ENCODE results near the gene LDB2.

The LDB2 gene

GRCh38 chr4:16665942-16666551, 232.4 kb downstream of the LDB2 start:
- Histone ChIP-seq H3K4me1 (ENCODE audit: control insufficient read depth, insufficient read depth, low read length) (no peaks in the 10 kb centered on the region), H3K4me3 (ENCODE audit: insufficient read depth, low read depth, low read length) (no peak overlapping the region), H3K36me3 (ENCODE audit: control insufficient read depth, insufficient read depth, low read length) (no peaks in the 10 kb centered on the region), H3K27me3 (ENCODE audit: control insufficient read depth, insufficient read depth, low read length, poor library complexity, severe bottlenecking) (no peaks in the 10 kb centered on the region), H3K27ac (ENCODE audit: insufficient read depth, low read depth, low read length, poor library complexity, severe bottlenecking) (no peak overlapping the region), H3K9me3 (ENCODE audit: control insufficient read depth, low read length) (no peaks in the 10 kb centered on the region)
- WGBS, 2 experiments = 92 to 94% methylated on average over 12 of the region's 12 CpGs

- no peak overlapping the region for H3K27ac ChIP-seq (ENCODE audit: insufficient read depth, low read depth, low read length, poor library complexity, severe bottlenecking)
- H3K4me3 ChIP-seq (ENCODE audit: insufficient read depth, low read depth, low read length) = no peak overlapping the region
Measured at GRCh38 chr4:16663732-16664131, 234.7 kb downstream of the LDB2 start.

GRCh38 chr4:16663307-16663706, 235.1 kb downstream of the LDB2 start:
- no peak overlapping the region for H3K4me3 ChIP-seq (ENCODE audit: insufficient read depth, low read depth, low read length)
- WGBS, 2 experiments = 93% methylated on average over 4 of the region's 4 CpGs
- no peaks in the 10 kb centered on the region for H3K36me3 ChIP-seq (ENCODE audit: control insufficient read depth, insufficient read depth, low read length)
- no peaks in the 10 kb centered on the region for H3K9me3 ChIP-seq (ENCODE audit: control insufficient read depth, low read length)
- no peak overlapping the region for H3K27ac ChIP-seq (ENCODE audit: insufficient read depth, low read depth, low read length, poor library complexity, severe bottlenecking)
- no peaks in the 10 kb centered on the region for H3K27me3 ChIP-seq (ENCODE audit: control insufficient read depth, insufficient read depth, low read length, poor library complexity, severe bottlenecking)
- no peaks in the 10 kb centered on the region for H3K4me1 ChIP-seq (ENCODE audit: control insufficient read depth, insufficient read depth, low read length)

More at GRCh38 chr4:16663732-16664131, 234.7 kb downstream of the LDB2 start:
- H3K36me3 ChIP-seq (ENCODE audit: control insufficient read depth, insufficient read depth, low read length) = no peaks in the 10 kb centered on the region
- no peaks in the 10 kb centered on the region for H3K9me3 ChIP-seq (ENCODE audit: control insufficient read depth, low read length)
- H3K27me3 ChIP-seq (ENCODE audit: control insufficient read depth, insufficient read depth, low read length, poor library complexity, severe bottlenecking) = no peaks in the 10 kb centered on the region
- no peaks in the 10 kb centered on the region for H3K4me1 ChIP-seq (ENCODE audit: control insufficient read depth, insufficient read depth, low read length)

GRCh38 chr4:16661813-16662212, 236.6 kb downstream of the LDB2 start:
- H3K4me1 ChIP-seq (ENCODE audit: control insufficient read depth, insufficient read depth, low read length) = no peaks in the 10 kb centered on the region
- H3K27me3 ChIP-seq (ENCODE audit: control insufficient read depth, insufficient read depth, low read length, poor library complexity, severe bottlenecking) = no peaks in the 10 kb centered on the region
- H3K36me3 ChIP-seq (ENCODE audit: control insufficient read depth, insufficient read depth, low read length) = no peaks in the 10 kb centered on the region
- H3K4me3 ChIP-seq (ENCODE audit: insufficient read depth, low read depth, low read length) = no peak overlapping the region
- no peaks in the 10 kb centered on the region for H3K9me3 ChIP-seq (ENCODE audit: control insufficient read depth, low read length)
- H3K27ac ChIP-seq (ENCODE audit: insufficient read depth, low read depth, low read length, poor library complexity, severe bottlenecking) = no peak overlapping the region
- WGBS, 2 experiments = 86 to 87% methylated on average over 2 of the region's 2 CpGs

GRCh38 chr4:16660656-16661055, 237.8 kb downstream of the LDB2 start:
- Histone ChIP-seq H3K27ac (ENCODE audit: insufficient read depth, low read depth, low read length, poor library complexity, severe bottlenecking) (no peak overlapping the region), H3K4me1 (ENCODE audit: control insufficient read depth, insufficient read depth, low read length) (no peaks in the 10 kb centered on the region), H3K4me3 (ENCODE audit: insufficient read depth, low read depth, low read length) (no peak overlapping the region), H3K9me3 (ENCODE audit: control insufficient read depth, low read length) (no peaks in the 10 kb centered on the region), H3K36me3 (ENCODE audit: control insufficient read depth, insufficient read depth, low read length) (no peaks in the 10 kb centered on the region), H3K27me3 (ENCODE audit: control insufficient read depth, insufficient read depth, low read length, poor library complexity, severe bottlenecking) (no peaks in the 10 kb centered on the region)
- WGBS, 2 experiments = 92 to 98% methylated on average over 2 of the region's 2 CpGs

GRCh38 chr4:16659694-16660093, 238.8 kb downstream of the LDB2 start:
- Histone ChIP-seq H3K27me3 (ENCODE audit: control insufficient read depth, insufficient read depth, low read length, poor library complexity, severe bottlenecking) (no peaks in the 10 kb centered on the region), H3K27ac (ENCODE audit: insufficient read depth, low read depth, low read length, poor library complexity, severe bottlenecking) (no peak overlapping the region), H3K36me3 (ENCODE audit: control insufficient read depth, insufficient read depth, low read length) (no peaks in the 10 kb centered on the region), H3K9me3 (ENCODE audit: control insufficient read depth, low read length) (no peaks in the 10 kb centered on the region), H3K4me1 (ENCODE audit: control insufficient read depth, insufficient read depth, low read length) (no peaks in the 10 kb centered on the region), H3K4me3 (ENCODE audit: insufficient read depth, low read depth, low read length) (no peak overlapping the region)
- 82 to 92% methylated on average over 2 to 3 of the region's 3 CpGs for WGBS, 2 experiments

- Histone ChIP-seq H3K9me3 (ENCODE audit: control insufficient read depth, low read length) (no peaks in the 10 kb centered on the region), H3K4me1 (ENCODE audit: control insufficient read depth, insufficient read depth, low read length) (no peaks in the 10 kb centered on the region), H3K4me3 (ENCODE audit: insufficient read depth, low read depth, low read length) (no peak overlapping the region), H3K27me3 (ENCODE audit: control insufficient read depth, insufficient read depth, low read length, poor library complexity, severe bottlenecking) (no peaks in the 10 kb centered on the region), H3K27ac (ENCODE audit: insufficient read depth, low read depth, low read length, poor library complexity, severe bottlenecking) (no peak overlapping the region), H3K36me3 (ENCODE audit: control insufficient read depth, insufficient read depth, low read length) (no peaks in the 10 kb centered on the region)
- 93 to 96% methylated on average over 5 of the region's 6 CpGs for WGBS, 2 experiments
Measured at GRCh38 chr4:16659079-16659478, 239.4 kb downstream of the LDB2 start.

GRCh38 chr4:16658183-16658582, 240.3 kb downstream of the LDB2 start:
- Histone ChIP-seq H3K27me3 (ENCODE audit: control insufficient read depth, insufficient read depth, low read length, poor library complexity, severe bottlenecking) (no peaks in the 10 kb centered on the region), H3K36me3 (ENCODE audit: control insufficient read depth, insufficient read depth, low read length) (no peaks in the 10 kb centered on the region), H3K4me1 (ENCODE audit: control insufficient read depth, insufficient read depth, low read length) (no peaks in the 10 kb centered on the region), H3K27ac (ENCODE audit: insufficient read depth, low read depth, low read length, poor library complexity, severe bottlenecking) (no peak overlapping the region), H3K9me3 (ENCODE audit: control insufficient read depth, low read length) (no peaks in the 10 kb centered on the region), H3K4me3 (ENCODE audit: insufficient read depth, low read depth, low read length) (no peak overlapping the region)
- WGBS, 2 experiments = 93 to 98% methylated on average over 2 of the region's 2 CpGs

GRCh38 chr4:16655111-16655510, 243.3 kb downstream of the LDB2 start:
- no peaks in the 10 kb centered on the region for H3K27me3 ChIP-seq (ENCODE audit: control insufficient read depth, insufficient read depth, low read length, poor library complexity, severe bottlenecking)
- H3K4me3 ChIP-seq (ENCODE audit: insufficient read depth, low read depth, low read length) = no peak overlapping the region
- H3K27ac ChIP-seq (ENCODE audit: insufficient read depth, low read depth, low read length, poor library complexity, severe bottlenecking) = no peak overlapping the region
- H3K36me3 ChIP-seq (ENCODE audit: control insufficient read depth, insufficient read depth, low read length) = no peaks in the 10 kb centered on the region
- H3K9me3 ChIP-seq (ENCODE audit: control insufficient read depth, low read length) = no peaks in the 10 kb centered on the region
- WGBS, 2 experiments = 92 to 94% methylated on average over 2 of the region's 3 CpGs
- H3K4me1 ChIP-seq (ENCODE audit: control insufficient read depth, insufficient read depth, low read length) = no peaks in the 10 kb centered on the region

- Histone ChIP-seq H3K27ac (ENCODE audit: insufficient read depth, low read depth, low read length, poor library complexity, severe bottlenecking) (no peak overlapping the region), H3K9me3 (ENCODE audit: control insufficient read depth, low read length) (no peaks in the 10 kb centered on the region), H3K4me3 (ENCODE audit: insufficient read depth, low read depth, low read length) (no peak overlapping the region), H3K4me1 (ENCODE audit: control insufficient read depth, insufficient read depth, low read length) (no peaks in the 10 kb centered on the region), H3K36me3 (ENCODE audit: control insufficient read depth, insufficient read depth, low read length) (no peaks in the 10 kb centered on the region), H3K27me3 (ENCODE audit: control insufficient read depth, insufficient read depth, low read length, poor library complexity, severe bottlenecking) (no peaks in the 10 kb centered on the region)
- whole genome bisulfite sequencing, 2 experiments = 93 to 96% methylated on average over 8 of the region's 8 CpGs
Measured at GRCh38 chr4:16652732-16653305, 245.6 kb downstream of the LDB2 start.
